DMS153 (cell line): Measurements from ENCODE around the gene TNNI2.
"Not testable (repeated sequence)": the region's sequence is repeated elsewhere in the genome, so short reads cannot be mapped to it uniquely, and the experiment has no call there.

Experiments used
- DNase-seq: peaks from one replicate; lab custom pipeline; 2025; lab: John Stamatoyannopoulos, UW

Gene TNNI2

GRCh38 chr11:1862588-1863351 is 24.0 kb downstream of the TNNI2 start:
- no peak for DNase-seq

- peak; percentile 74 for DNase-seq
Measured at GRCh38 chr11:1863352-1864216, 24.8 kb downstream of the TNNI2 start.

- no peak for DNase-seq
Measured at GRCh38 chr11:1864231-1864630, 25.4 kb downstream of the TNNI2 start.

GRCh38 chr11:1864831-1865665 is 26.3 kb downstream of the TNNI2 start:
- DNase-seq: peak; percentile 5

GRCh38 chr11:1866226-1866625 is 27.4 kb downstream of the TNNI2 start:
- no peak for DNase-seq

GRCh38 chr11:1866776-1867175 is 28.0 kb downstream of the TNNI2 start:
- DNase-seq: no peak

GRCh38 chr11:1867381-1867780 is 28.6 kb downstream of the TNNI2 start:
- no peak for DNase-seq

GRCh38 chr11:1868056-1868635 is 29.4 kb downstream of the TNNI2 start:
- DNase-seq: no peak

GRCh38 chr11:1868636-1869291 is 30.0 kb downstream of the TNNI2 start:
- DNase-seq: no peak

GRCh38 chr11:1869427-1870325 is 30.9 kb downstream of the TNNI2 start:
- no peak for DNase-seq

GRCh38 chr11:1870326-1870696 is 31.5 kb downstream of the TNNI2 start:
- no peak for DNase-seq

- DNase-seq: no peak
Measured at GRCh38 chr11:1870721-1871466, 32.1 kb downstream of the TNNI2 start.

- no peak for DNase-seq
Measured at GRCh38 chr11:1871531-1871930, 32.8 kb downstream of the TNNI2 start.

GRCh38 chr11:1872267-1872985 is 33.6 kb downstream of the TNNI2 start:
- DNase-seq: no peak

GRCh38 chr11:1873048-1873812 is 34.4 kb downstream of the TNNI2 start:
- no peak for DNase-seq

- not testable (repeated sequence) for DNase-seq
Measured at GRCh38 chr11:1873813-1874150, 35.0 kb downstream of the TNNI2 start.

- DNase-seq: not testable (repeated sequence)
Measured at GRCh38 chr11:1874441-1875092, 35.8 kb downstream of the TNNI2 start.
